SKM-1 treated with dmso at 0.1 percent for 144 hours (cell line): ENCODE results near the gene NBPF20.
"Not testable (repeated sequence)": the region's sequence is repeated elsewhere in the genome, so short reads cannot be mapped to it uniquely, and the experiment has no call there.

ENCODE experiments used
- DNase-seq: peaks from one replicate; lab custom pipeline; 2025; ENCODE audit not compliant: unreplicated experiment; lab: John Stamatoyannopoulos, UW

Gene NBPF20

GRCh38 chr1:145425436-145426029, at the start of gene NBPF20:
Gene NBPF20, minus strand, starts transcription at chr1:145425603. Its CDS starts 20,331 bp downstream, at chr1:145405272.
- peak; percentile 36 for DNase-seq

- DNase-seq = not testable (repeated sequence)
Observed at GRCh38 chr1:145474837-145475368, 49.5 kb upstream of the NBPF20 start.

GRCh38 chr1:145472731-145473130, 47.3 kb upstream of the NBPF20 start:
- not testable (repeated sequence) for DNase-seq

GRCh38 chr1:145471365-145471764, 46.0 kb upstream of the NBPF20 start:
- not testable (repeated sequence) for DNase-seq

GRCh38 chr1:145465405-145466144, 40.2 kb upstream of the NBPF20 start:
- not testable (repeated sequence) for DNase-seq

- DNase-seq = not testable (repeated sequence)
Observed at GRCh38 chr1:145464708-145465336, 39.4 kb upstream of the NBPF20 start.

GRCh38 chr1:145464017-145464416, 38.6 kb upstream of the NBPF20 start:
- DNase-seq = not testable (repeated sequence)

GRCh38 chr1:145460684-145461083, 35.3 kb upstream of the NBPF20 start:
- DNase-seq = not testable (repeated sequence)

- DNase-seq = not testable (repeated sequence)
Observed at GRCh38 chr1:145460048-145460447, 34.6 kb upstream of the NBPF20 start.

GRCh38 chr1:145459591-145459990, 34.2 kb upstream of the NBPF20 start:
- DNase-seq = not testable (repeated sequence)

- DNase-seq = not testable (repeated sequence)
Observed at GRCh38 chr1:145459063-145459462, 33.7 kb upstream of the NBPF20 start.

- DNase-seq = not testable (repeated sequence)
Observed at GRCh38 chr1:145454824-145455177, 29.4 kb upstream of the NBPF20 start.

- DNase-seq = not testable (repeated sequence)
Observed at GRCh38 chr1:145453873-145454823, 28.7 kb upstream of the NBPF20 start.

GRCh38 chr1:145452506-145452905, 27.1 kb upstream of the NBPF20 start:
- not testable (repeated sequence) for DNase-seq

- not testable (repeated sequence) for DNase-seq
Observed at GRCh38 chr1:145451914-145452313, 26.5 kb upstream of the NBPF20 start.

- not testable (repeated sequence) for DNase-seq
Observed at GRCh38 chr1:145445219-145445618, 19.8 kb upstream of the NBPF20 start.

GRCh38 chr1:145442340-145442739, 16.9 kb upstream of the NBPF20 start:
- not testable (repeated sequence) for DNase-seq

GRCh38 chr1:145431363-145432256, 6.2 kb upstream of the NBPF20 start:
- DNase-seq = not testable (repeated sequence)

- not testable (repeated sequence) for DNase-seq
Observed at GRCh38 chr1:145430830-145431229, 5.4 kb upstream of the NBPF20 start.
